K562 (cell line): Measurements from ENCODE around the gene PHKB. TPM values are rescaled to one million over a fixed set of nuclear protein-coding genes. Genes with fewer than 3 reads are reported as not detected.
"Not testable (repeated sequence)": the region's sequence is repeated elsewhere in the genome, so short reads cannot be mapped to it uniquely, and the experiment has no call there.

Experiments
- ARNT ChIP-seq, 2 experiments: fragments of 450-650 bp; IDR thresholded peaks; 2 replicates each; pipeline ENCODE4 v1.6.1; 2016; ENCODE audit warnings: mild to moderate bottlenecking in 1 of 2
- CBX3 ChIP-seq, 2 experiments: IDR thresholded peaks; 1 replicate in 1 of 2; 2 replicates in 1 of 2; pipeline ENCODE4 v1.6.1; 2012; ENCODE audit warnings: inconsistent platforms in 2 of 2, low read length in 2 of 2, borderline replicate concordance in 1 of 2, control low read depth in 1 of 2
- CEBPB ChIP-seq: fragments of 450-650 bp; IDR thresholded peaks from 2 replicates; pipeline ENCODE4 v1.6.1; 2016; ENCODE audit warnings: missing genetic modification characterization, missing compliant biosample characterization
- DACH1 ChIP-seq: fragments of 450-650 bp; IDR thresholded peaks from 2 replicates; pipeline ENCODE4 v1.6.1; 2018; ENCODE audit not compliant: partially characterized antibody
- HDAC2 ChIP-seq: fragments of 450-650 bp; IDR thresholded peaks from 2 replicates; pipeline ENCODE4 v1.6.1; 2016; ENCODE audit warnings: mild to moderate bottlenecking
- L3MBTL2 ChIP-seq: fragments of 450-650 bp; IDR thresholded peaks from 2 replicates; pipeline ENCODE4 v1.6.1; 2016; ENCODE audit warnings: mild to moderate bottlenecking, moderate library complexity
- MAFF ChIP-seq: IDR thresholded peaks from 2 replicates; pipeline ENCODE4 v1.6.1; 2012; ENCODE audit warnings: low read length, improper control_type of control experiment
- MYC ChIP-seq, 2 experiments: fragments of 250-450 bp in 1 of 2; sonication (Bioruptor Pico) in 1 of 2; IDR thresholded peaks; 2 replicates each; pipeline versions ENCODE4 v1.5.1 to v1.6.1; 2012 to 2021; ENCODE audit warnings: low read depth in 2 of 2, borderline replicate concordance in 1 of 2, improper control_type of control experiment in 1 of 2, low read length in 1 of 2, mild to moderate bottlenecking in 1 of 2, moderate library complexity in 1 of 2
- NBN ChIP-seq: fragments of 450-650 bp; IDR thresholded peaks from 2 replicates; pipeline ENCODE4 v1.6.1; 2016; ENCODE audit warnings: low read depth, mild to moderate bottlenecking
- NCOA1 ChIP-seq: fragments of 450-650 bp; IDR thresholded peaks from 2 replicates; pipeline ENCODE4 v1.6.1; 2016; ENCODE audit warnings: low read depth
- NCOR1 ChIP-seq: fragments of 450-650 bp; IDR thresholded peaks from 2 replicates; pipeline ENCODE4 v1.6.1; 2016; ENCODE audit warnings: mild to moderate bottlenecking, moderate library complexity
- NEUROD1 ChIP-seq: fragments of 150-350 bp; IDR thresholded peaks from 2 replicates; pipeline ENCODE4 v1.6.1; 2014; ENCODE audit warnings: borderline replicate concordance, low read length, low read depth; ENCODE audit not compliant: partially characterized antibody
- PHB2 ChIP-seq: fragments of 450-650 bp; IDR thresholded peaks from 2 replicates; pipeline ENCODE4 v1.6.1; 2017; ENCODE audit warnings: low read depth
- SMAD4 ChIP-seq: fragments of 250-450 bp; sonication (Bioruptor Pico); conservative IDR thresholded peaks from 2 replicates; pipeline ENCODE4 v1.8.0; 2021; ENCODE audit warnings: inconsistent platforms, mild to moderate bottlenecking, moderate library complexity
- SOX6 ChIP-seq: fragments of 450-650 bp; IDR thresholded peaks from 2 replicates; pipeline ENCODE4 v1.6.1; 2014; ENCODE audit warnings: mild to moderate bottlenecking
- SRF ChIP-seq, 2 experiments: fragments of 250-450, 450-650 bp in 1 of 2; sonication (Bioruptor Pico) in 1 of 2; sonication (generic) in 1 of 2; formaldehyde crosslinking; IDR thresholded peaks; 2 replicates each; pipeline versions ENCODE4 v1.5.0 to v1.5.1; 2020 to 2022; ENCODE audit warnings: mild to moderate bottlenecking in 1 of 2, missing genetic modification reagents in 1 of 2
- SUPT5H ChIP-seq: fragments of 450-650 bp; IDR thresholded peaks from 2 replicates; pipeline ENCODE4 v1.6.1; 2016
- TEAD4 ChIP-seq, 2 experiments: sonication (generic) in 1 of 2; formaldehyde crosslinking in 1 of 2; IDR thresholded peaks; 2 replicates each; pipeline versions ENCODE4 v1.6.1 to v1.8.0; 2012 to 2022; ENCODE audit warnings: borderline replicate concordance in 1 of 2, inconsistent platforms in 1 of 2, low read length in 1 of 2, mild to moderate bottlenecking in 1 of 2, missing genetic modification reagents in 1 of 2
- THRAP3 ChIP-seq: fragments of 450-650 bp; IDR thresholded peaks from 2 replicates; pipeline ENCODE4 v1.6.1; 2016; ENCODE audit warnings: mild to moderate bottlenecking, inconsistent platforms, borderline replicate concordance
- polyA plus RNA-seq, 8 experiments: library from polyadenylated mRNA; depleted of rRNA in 4 of 8; stranded (reverse) in 5 of 8; unstranded in 3 of 8; fragments of >200 nt; fragmentation: Nextera tagmentation in 2 of 8; fragmentation: Illumina TruSeq in 1 of 8; extraction: Ambion mirVana in 2 of 8; extraction: Trizol in 1 of 8; gene quantifications; 2 replicates each; pipeline versions ENCODE4 v1.2.1 to v1.2.3, GENCODE V29; 2011 to 2014; ENCODE audit warnings: inconsistent platforms in 1 of 8, missing spikeins in 1 of 8
- total RNA-seq, 7 experiments: library from RNA; depleted of rRNA in 6 of 7; stranded (reverse); fragments of >200 nt in 6 of 7; fragmentation: Illumina TruSeq in 2 of 7; extraction: Trizol in 2 of 7; gene quantifications; 2 replicates each; pipeline versions ENCODE4 v1.2.1 to v1.2.3, GENCODE V29; 2011 to 2021; ENCODE audit warnings: low replicate concordance in 1 of 7
- TF ChIP-seq, protein P1 (sequence below), 3 experiments: fragments of 200-800 bp in 1 of 3; fragments of 250-450 bp in 1 of 3; fragments of 450-650 bp in 1 of 3; sonication (Bioruptor Pico) in 1 of 3; sonication (Bioruptor generic) in 1 of 3; formaldehyde crosslinking in 1 of 3; IDR thresholded peaks; 2 replicates each; pipeline versions ENCODE4 v1.6.1 to v1.8.0; 2016 to 2022; ENCODE audit warnings: mild to moderate bottlenecking in 2 of 3, missing genetic modification characterization in 2 of 3, missing compliant biosample characterization in 1 of 3, moderate library complexity in 1 of 3
- TF ChIP-seq, protein P2 (sequence below): fragments of 450-650 bp; IDR thresholded peaks from 2 replicates; pipeline ENCODE4 v1.6.1; 2018; ENCODE audit not compliant: partially characterized antibody

PHKB gene
- total and polyA plus RNA-seq, 9 of the 15 experiments (the other 6 are each of a cell fraction or from before 2014, with no cell fraction given), result 24.7 to 92.3 (median 67.0) TPM

- TF ChIP-seq CBX3 (IDR thresholded peaks at IDR 0.05; ENCODE audit: borderline replicate concordance in 1 of 2, low read length in 2 of 2), result peak in 1 of 2 experiments; percentile 46; a peak in 1 of 3 replicates
- peak; percentile 84 for TF ChIP-seq PHB2
- TF ChIP-seq, protein P1, sequence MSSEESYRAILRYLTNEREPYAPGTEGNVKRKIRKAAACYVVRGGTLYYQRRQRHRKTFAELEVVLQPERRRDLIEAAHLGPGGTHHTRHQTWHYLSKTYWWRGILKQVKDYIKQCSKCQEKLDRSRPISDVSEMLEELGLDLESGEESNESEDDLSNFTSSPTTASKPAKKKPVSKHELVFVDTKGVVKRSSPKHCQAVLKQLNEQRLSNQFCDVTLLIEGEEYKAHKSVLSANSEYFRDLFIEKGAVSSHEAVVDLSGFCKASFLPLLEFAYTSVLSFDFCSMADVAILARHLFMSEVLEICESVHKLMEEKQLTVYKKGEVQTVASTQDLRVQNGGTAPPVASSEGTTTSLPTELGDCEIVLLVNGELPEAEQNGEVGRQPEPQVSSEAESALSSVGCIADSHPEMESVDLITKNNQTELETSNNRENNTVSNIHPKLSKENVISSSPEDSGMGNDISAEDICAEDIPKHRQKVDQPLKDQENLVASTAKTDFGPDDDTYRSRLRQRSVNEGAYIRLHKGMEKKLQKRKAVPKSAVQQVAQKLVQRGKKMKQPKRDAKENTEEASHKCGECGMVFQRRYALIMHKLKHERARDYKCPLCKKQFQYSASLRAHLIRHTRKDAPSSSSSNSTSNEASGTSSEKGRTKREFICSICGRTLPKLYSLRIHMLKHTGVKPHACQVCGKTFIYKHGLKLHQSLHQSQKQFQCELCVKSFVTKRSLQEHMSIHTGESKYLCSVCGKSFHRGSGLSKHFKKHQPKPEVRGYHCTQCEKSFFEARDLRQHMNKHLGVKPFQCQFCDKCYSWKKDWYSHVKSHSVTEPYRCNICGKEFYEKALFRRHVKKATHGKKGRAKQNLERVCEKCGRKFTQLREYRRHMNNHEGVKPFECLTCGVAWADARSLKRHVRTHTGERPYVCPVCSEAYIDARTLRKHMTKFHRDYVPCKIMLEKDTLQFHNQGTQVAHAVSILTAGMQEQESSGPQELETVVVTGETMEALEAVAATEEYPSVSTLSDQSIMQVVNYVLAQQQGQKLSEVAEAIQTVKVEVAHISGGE (CRISPR knock-in tag; IDR thresholded peaks at IDR 0.05), result 0 out of 6 replicates have a peak, but pooled peaks of 1 of the 3 experiments have one; percentile 40
- TF ChIP-seq SRF (CRISPR knock-in tag; IDR thresholded peaks at IDR 0.05), result peak in 1 of 2 experiments; percentile 74; a peak in 1 of 4 replicates
- TF ChIP-seq DACH1, result peak; percentile 89
- peak; percentile 76 for TF ChIP-seq NEUROD1
- TF ChIP-seq SMAD4 (CRISPR knock-in tag), result peak; percentile 51; the same call in 1 of the 2 replicates
- TF ChIP-seq TEAD4 (IDR thresholded peaks at IDR 0.05; ENCODE audit: low read length), result peak; percentile 96
- TF ChIP-seq TEAD4 (CRISPR knock-in tag; IDR thresholded peaks at IDR 0.05; ENCODE audit: borderline replicate concordance); MYC (CRISPR knock-in tag; IDR thresholded peaks at IDR 0.05; ENCODE audit: borderline replicate concordance, low read depth): not testable (repeated sequence)
- TF ChIP-seq NBN, result peak; percentile 90
- TF ChIP-seq L3MBTL2, result 0 out of 2 replicates have a peak, but pooled peaks have one; percentile 17
- peak; percentile 45 for TF ChIP-seq CEBPB (tag)
- TF ChIP-seq, protein P2, sequence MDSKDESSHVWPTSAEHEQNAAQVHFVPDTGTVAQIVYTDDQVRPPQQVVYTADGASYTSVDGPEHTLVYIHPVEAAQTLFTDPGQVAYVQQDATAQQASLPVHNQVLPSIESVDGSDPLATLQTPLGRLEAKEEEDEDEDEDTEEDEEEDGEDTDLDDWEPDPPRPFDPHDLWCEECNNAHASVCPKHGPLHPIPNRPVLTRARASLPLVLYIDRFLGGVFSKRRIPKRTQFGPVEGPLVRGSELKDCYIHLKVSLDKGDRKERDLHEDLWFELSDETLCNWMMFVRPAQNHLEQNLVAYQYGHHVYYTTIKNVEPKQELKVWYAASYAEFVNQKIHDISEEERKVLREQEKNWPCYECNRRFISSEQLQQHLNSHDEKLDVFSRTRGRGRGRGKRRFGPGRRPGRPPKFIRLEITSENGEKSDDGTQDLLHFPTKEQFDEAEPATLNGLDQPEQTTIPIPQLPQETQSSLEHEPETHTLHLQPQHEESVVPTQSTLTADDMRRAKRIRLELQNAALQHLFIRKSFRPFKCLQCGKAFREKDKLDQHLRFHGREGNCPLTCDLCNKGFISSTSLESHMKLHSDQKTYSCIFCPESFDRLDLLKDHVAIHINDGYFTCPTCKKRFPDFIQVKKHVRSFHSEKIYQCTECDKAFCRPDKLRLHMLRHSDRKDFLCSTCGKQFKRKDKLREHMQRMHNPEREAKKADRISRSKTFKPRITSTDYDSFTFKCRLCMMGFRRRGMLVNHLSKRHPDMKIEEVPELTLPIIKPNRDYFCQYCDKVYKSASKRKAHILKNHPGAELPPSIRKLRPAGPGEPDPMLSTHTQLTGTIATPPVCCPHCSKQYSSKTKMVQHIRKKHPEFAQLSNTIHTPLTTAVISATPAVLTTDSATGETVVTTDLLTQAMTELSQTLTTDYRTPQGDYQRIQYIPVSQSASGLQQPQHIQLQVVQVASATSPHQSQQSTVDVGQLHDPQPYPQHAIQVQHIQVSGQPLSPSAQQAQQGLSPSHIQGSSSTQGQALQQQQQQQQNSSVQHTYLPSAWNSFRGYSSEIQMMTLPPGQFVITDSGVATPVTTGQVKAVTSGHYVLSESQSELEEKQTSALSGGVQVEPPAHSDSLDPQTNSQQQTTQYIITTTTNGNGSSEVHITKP, result peak; percentile 49
- TF ChIP-seq HDAC2, result peak; percentile 95
- TF ChIP-seq NCOR1, result peak; percentile 97
- TF ChIP-seq SOX6, result peak; percentile 96
- TF ChIP-seq MAFF, result peak; percentile 88
- TF ChIP-seq SUPT5H, result peak; percentile 55; the same call in 1 of the 2 replicates
- peak; percentile 86 to 95 for TF ChIP-seq ARNT (IDR thresholded peaks at IDR 0.05)
- peak; percentile 53; the same call in 1 of the 2 replicates for TF ChIP-seq MYC (IDR thresholded peaks at IDR 0.05; ENCODE audit: low read depth, low read length)
- TF ChIP-seq THRAP3, result 0 out of 2 replicates have a peak, but pooled peaks have one; percentile 38
- TF ChIP-seq NCOA1, result peak; percentile 76; the same call in 1 of the 2 replicates
Measured at GRCh38 chr16:47468070-47468689, 7.0 kb downstream of the PHKB start (continued).
